ENCODE results near the gene SLC39A1. TPM values are rescaled to one million over a fixed set of nuclear protein-coding genes. Genes with fewer than 3 reads are reported as not detected.

The SLC39A1 gene
- total and polyA plus RNA-seq, 9 of the 15 experiments (the other 6 are each of a cell fraction or from before 2014, with no cell fraction given): 9.9 to 81.1 (median 62.7) TPM

DNA sequence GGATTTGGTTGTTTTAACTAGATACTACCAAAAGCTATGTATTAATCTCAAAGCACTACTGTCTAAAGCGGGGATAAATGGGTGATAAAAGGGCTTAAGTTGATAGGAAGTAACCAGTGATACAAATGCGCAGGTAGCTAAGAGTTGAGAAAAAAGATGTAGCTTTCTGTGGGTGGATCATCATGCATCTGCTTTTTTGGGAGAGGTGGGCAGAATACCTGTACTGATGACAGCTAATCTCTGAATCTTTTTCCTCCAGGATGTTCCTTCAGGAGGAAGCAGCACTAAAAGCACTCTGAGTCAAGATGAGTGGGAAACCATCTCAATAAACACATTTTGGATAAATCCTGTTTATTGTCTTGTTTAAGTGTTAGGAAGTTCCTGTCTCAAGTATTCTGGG, 28.5 kb upstream of the SLC39A1 start (continued):
- TF ChIP-seq, protein P1, sequence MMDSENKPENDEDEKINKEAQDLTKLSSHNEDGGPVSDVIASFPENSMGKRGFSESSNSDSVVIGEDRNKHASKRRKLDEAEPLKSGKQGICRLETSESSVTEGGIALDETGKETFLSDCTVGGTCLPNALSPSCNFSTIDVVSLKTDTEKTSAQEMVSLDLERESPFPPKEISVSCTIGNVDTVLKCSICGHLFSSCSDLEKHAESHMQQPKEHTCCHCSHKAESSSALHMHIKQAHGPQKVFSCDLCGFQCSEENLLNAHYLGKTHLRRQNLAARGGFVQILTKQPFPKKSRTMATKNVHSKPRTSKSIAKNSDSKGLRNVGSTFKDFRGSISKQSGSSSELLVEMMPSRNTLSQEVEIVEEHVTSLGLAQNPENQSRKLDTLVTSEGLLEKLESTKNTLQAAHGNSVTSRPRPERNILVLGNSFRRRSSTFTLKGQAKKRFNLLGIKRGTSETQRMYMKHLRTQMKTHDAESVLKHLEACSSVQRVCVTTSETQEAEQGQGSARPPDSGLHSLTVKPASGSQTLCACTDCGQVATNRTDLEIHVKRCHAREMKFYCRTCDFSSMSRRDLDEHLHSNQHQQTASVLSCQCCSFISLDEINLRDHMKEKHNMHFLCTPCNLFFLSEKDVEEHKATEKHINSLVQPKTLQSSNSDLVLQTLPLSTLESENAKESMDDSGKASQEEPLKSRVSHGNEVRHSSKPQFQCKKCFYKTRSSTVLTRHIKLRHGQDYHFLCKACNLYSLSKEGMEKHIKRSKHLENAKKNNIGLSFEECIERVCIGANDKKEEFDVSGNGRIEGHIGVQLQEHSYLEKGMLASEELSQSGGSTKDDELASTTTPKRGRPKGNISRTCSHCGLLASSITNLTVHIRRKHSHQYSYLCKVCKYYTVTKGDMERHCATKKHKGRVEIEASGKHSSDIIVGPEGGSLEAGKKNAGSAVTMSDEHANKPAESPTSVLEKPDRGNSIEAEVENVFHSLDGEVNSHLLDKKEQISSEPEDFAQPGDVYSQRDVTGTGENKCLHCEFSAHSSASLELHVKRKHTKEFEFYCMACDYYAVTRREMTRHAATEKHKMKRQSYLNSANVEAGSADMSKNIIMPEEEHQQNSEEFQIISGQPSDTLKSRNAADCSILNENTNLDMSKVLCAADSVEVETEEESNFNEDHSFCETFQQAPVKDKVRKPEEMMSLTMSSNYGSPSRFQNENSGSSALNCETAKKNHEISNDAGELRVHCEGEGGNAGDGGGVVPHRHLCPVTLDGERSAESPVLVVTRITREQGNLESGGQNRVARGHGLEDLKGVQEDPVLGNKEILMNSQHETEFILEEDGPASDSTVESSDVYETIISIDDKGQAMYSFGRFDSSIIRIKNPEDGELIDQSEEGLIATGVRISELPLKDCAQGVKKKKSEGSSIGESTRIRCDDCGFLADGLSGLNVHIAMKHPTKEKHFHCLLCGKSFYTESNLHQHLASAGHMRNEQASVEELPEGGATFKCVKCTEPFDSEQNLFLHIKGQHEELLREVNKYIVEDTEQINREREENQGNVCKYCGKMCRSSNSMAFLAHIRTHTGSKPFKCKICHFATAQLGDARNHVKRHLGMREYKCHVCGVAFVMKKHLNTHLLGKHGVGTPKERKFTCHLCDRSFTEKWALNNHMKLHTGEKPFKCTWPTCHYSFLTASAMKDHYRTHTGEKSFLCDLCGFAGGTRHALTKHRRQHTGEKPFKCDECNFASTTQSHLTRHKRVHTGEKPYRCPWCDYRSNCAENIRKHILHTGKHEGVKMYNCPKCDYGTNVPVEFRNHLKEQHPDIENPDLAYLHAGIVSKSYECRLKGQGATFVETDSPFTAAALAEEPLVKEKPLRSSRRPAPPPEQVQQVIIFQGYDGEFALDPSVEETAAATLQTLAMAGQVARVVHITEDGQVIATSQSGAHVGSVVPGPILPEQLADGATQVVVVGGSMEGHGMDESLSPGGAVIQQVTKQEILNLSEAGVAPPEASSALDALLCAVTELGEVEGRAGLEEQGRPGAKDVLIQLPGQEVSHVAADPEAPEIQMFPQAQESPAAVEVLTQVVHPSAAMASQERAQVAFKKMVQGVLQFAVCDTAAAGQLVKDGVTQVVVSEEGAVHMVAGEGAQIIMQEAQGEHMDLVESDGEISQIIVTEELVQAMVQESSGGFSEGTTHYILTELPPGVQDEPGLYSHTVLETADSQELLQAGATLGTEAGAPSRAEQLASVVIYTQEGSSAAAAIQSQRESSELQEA (IDR thresholded peaks at IDR 0.05; ENCODE audit: low read depth): no peak
- TF ChIP-seq DNMT1 (IDR thresholded peaks at IDR 0.05): no peak
- no peak for TF ChIP-seq SIX5 (IDR thresholded peaks at IDR 0.05; ENCODE audit: borderline replicate concordance in 1 of 2, insufficient read depth in 1 of 2, low read depth in 1 of 2, low read length in 2 of 2)
- TF ChIP-seq ZFP36 (IDR thresholded peaks at IDR 0.05; ENCODE audit: low read depth, low read length, partially characterized antibody): no peak
- no peak for TF ChIP-seq ZNF263 (CRISPR knock-in tag; IDR thresholded peaks at IDR 0.05; ENCODE audit: borderline replicate concordance)
- TF ChIP-seq NFXL1 (CRISPR knock-in tag; IDR thresholded peaks at IDR 0.05): no peak
- TF ChIP-seq, protein P2, sequence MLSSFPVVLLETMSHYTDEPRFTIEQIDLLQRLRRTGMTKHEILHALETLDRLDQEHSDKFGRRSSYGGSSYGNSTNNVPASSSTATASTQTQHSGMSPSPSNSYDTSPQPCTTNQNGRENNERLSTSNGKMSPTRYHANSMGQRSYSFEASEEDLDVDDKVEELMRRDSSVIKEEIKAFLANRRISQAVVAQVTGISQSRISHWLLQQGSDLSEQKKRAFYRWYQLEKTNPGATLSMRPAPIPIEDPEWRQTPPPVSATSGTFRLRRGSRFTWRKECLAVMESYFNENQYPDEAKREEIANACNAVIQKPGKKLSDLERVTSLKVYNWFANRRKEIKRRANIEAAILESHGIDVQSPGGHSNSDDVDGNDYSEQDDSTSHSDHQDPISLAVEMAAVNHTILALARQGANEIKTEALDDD (IDR thresholded peaks at IDR 0.05): no peak
- TF ChIP-seq, protein P3, sequence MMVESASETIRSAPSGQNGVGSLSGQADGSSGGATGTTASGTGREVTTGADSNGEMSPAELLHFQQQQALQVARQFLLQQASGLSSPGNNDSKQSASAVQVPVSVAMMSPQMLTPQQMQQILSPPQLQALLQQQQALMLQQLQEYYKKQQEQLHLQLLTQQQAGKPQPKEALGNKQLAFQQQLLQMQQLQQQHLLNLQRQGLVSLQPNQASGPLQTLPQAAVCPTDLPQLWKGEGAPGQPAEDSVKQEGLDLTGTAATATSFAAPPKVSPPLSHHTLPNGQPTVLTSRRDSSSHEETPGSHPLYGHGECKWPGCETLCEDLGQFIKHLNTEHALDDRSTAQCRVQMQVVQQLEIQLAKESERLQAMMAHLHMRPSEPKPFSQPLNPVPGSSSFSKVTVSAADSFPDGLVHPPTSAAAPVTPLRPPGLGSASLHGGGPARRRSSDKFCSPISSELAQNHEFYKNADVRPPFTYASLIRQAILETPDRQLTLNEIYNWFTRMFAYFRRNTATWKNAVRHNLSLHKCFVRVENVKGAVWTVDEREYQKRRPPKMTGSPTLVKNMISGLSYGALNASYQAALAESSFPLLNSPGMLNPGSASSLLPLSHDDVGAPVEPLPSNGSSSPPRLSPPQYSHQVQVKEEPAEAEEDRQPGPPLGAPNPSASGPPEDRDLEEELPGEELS (CRISPR knock-in tag; IDR thresholded peaks at IDR 0.05; ENCODE audit: borderline replicate concordance): no peak
- TF ChIP-seq POLR2B (IDR thresholded peaks at IDR 0.05; ENCODE audit: low read depth, partially characterized antibody): no peak
- no peak for TF ChIP-seq MCM7 (IDR thresholded peaks at IDR 0.05)
- TF ChIP-seq ELF1 (tag; IDR thresholded peaks at IDR 0.05): 0 out of 2 replicates have a peak, but pooled peaks have one; percentile 6
- TF ChIP-seq, protein P4, sequence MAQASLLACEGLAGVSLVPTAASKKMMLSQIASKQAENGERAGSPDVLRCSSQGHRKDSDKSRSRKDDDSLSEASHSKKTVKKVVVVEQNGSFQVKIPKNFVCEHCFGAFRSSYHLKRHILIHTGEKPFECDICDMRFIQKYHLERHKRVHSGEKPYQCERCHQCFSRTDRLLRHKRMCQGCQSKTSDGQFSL (CRISPR knock-in tag; IDR thresholded peaks at IDR 0.05): no peak
- TF ChIP-seq, protein P4 (tag; IDR thresholded peaks at IDR 0.05): no peak
- TF ChIP-seq RBFOX2 (IDR thresholded peaks at IDR 0.05; ENCODE audit: low read depth, low read length): peak; percentile 65
- TF ChIP-seq NFE2 (IDR thresholded peaks at IDR 0.05; ENCODE audit: low read depth): no peak
- no peak for TF ChIP-seq FOXK1 (CRISPR knock-in tag; IDR thresholded peaks at IDR 0.05; ENCODE audit: borderline replicate concordance)
- no peak for TF ChIP-seq TAF1 (IDR thresholded peaks at IDR 0.05; ENCODE audit: control insufficient read depth, extremely low read depth, insufficient read depth, low read length, severe bottlenecking)
